K562 (cell line): ENCODE results near the gene HK1. TPM values are rescaled to one million over a fixed set of nuclear protein-coding genes. Genes with fewer than 3 reads are reported as not detected.

ENCODE experiments used
- ATAC-seq: fragments of 200-7000 bp; cut with Tn5 transposase; 3 replicates; pipeline ENCODE4 v1.9.1; 2020; ENCODE audit warnings: moderate library complexity
- BruUV-seq: library from RNA; stranded (reverse); fragments of 400-500 nt; replicated peaks from 2 replicates; lab custom pipeline; 2021; lab: Mats Ljungman, UMichigan
- CTCF ChIA-PET: fragments of 300-600 bp; formaldehyde crosslinking; extraction: SDS; loops from one replicate; lab custom pipeline; 2021; ENCODE audit warnings: low intra/inter-chr PET ratio; lab: Yijun Ruan, JAX
- POLR2A ChIA-PET: fragments of 300-600, 350-650 bp; sonication (Branson Sonifier 250); formaldehyde crosslinking; extraction: SDS; loops from one replicate; lab custom pipeline; 2021; ENCODE audit warnings: antibody characterized with exemption, inconsistent platforms; lab: Yijun Ruan, JAX
- DNase-seq, 4 experiments: peaks; one replicate each; pipeline versions ENCODE4 v3.0.0 to v3.0.0-alpha.2; 2011 to 2018; ENCODE audit warnings: low spot score in 3 of 4, mixed read lengths in 3 of 4; ENCODE audit errors: extremely low read depth in 1 of 4
- FAIRE-seq: peaks from 2 replicates; lab custom pipeline; 2011; peaks lifted over from hg19 to GRCh38; lab: Jason Lieb, UNC
- H2AFZ ChIP-seq: 2 replicates; pipeline ENCODE4 v1.6.0; 2011; ENCODE audit warnings: low read depth, low read length, control low read depth, inconsistent platforms
- H3K27ac ChIP-seq: fragments of 200-600 bp; 3 replicates; pipeline ENCODE4 v1.8.0; 2011; ENCODE audit warnings: low read depth, mild to moderate bottlenecking, control low read depth, inconsistent platforms, low read length, moderate library complexity, mixed read lengths; ENCODE audit errors: extremely low read depth
- H3K27me3 ChIP-seq, 2 experiments: fragments of 300-600 bp in 1 of 2; 2 replicates in 1 of 2; 3 replicates in 1 of 2; pipeline versions ENCODE4 v1.6.0 to v1.8.0; 2011; ENCODE audit warnings: inconsistent platforms in 2 of 2, low read length in 2 of 2, mild to moderate bottlenecking in 1 of 2, mixed read lengths in 1 of 2, moderate library complexity in 1 of 2; ENCODE audit not compliant: control insufficient read depth in 2 of 2, insufficient read depth in 2 of 2
- H3K36me3 ChIP-seq: fragments of 300-600 bp; 3 replicates; pipeline ENCODE4 v1.8.0; 2011; ENCODE audit warnings: mild to moderate bottlenecking, low read length, inconsistent platforms; ENCODE audit not compliant: control insufficient read depth, insufficient read depth
- H3K4me1 ChIP-seq, 2 experiments: fragments of 200-600 bp in 1 of 2; replicated peaks in 1 of 2; 2 replicates in 1 of 2; 3 replicates in 1 of 2; pipeline versions ENCODE4 v1.5.1 to v1.8.0; 2011; ENCODE audit warnings: inconsistent platforms in 2 of 2, low read length in 2 of 2, mild to moderate bottlenecking in 1 of 2, mixed read lengths in 1 of 2, moderate library complexity in 1 of 2; ENCODE audit not compliant: control insufficient read depth in 2 of 2, insufficient read depth in 2 of 2
- H3K4me2 ChIP-seq: 2 replicates; pipeline ENCODE4 v1.6.1; 2011; ENCODE audit warnings: low read length, control low read depth, inconsistent platforms, mixed read lengths; ENCODE audit not compliant: insufficient read depth
- H3K4me3 ChIP-seq: fragments of 200-600 bp; sonication (generic), shearing (Covaris generic); 2 replicates; pipeline ENCODE4 v1.5.1; 2016; ENCODE audit warnings: control low read depth, inconsistent platforms
- H3K79me2 ChIP-seq: fragments of 200-600 bp; 3 replicates; pipeline ENCODE4 v1.8.0; 2011; ENCODE audit warnings: low read length, inconsistent platforms; ENCODE audit not compliant: control insufficient read depth, insufficient read depth
- H3K9ac ChIP-seq, 2 experiments: 2 replicates each; pipeline versions ENCODE4 v1.6.0 to v1.6.1; 2011; ENCODE audit warnings: low read depth in 2 of 2, low read length in 2 of 2, control low read depth in 1 of 2, inconsistent platforms in 1 of 2, mild to moderate bottlenecking in 1 of 2, mixed read lengths in 1 of 2; ENCODE audit not compliant: insufficient read depth in 1 of 2
- H3K9me1 ChIP-seq: one replicate; pipeline ENCODE4 v1.6.0; 2011; ENCODE audit warnings: inconsistent platforms, mild to moderate bottlenecking, low read length, moderate library complexity; ENCODE audit not compliant: control insufficient read depth, insufficient read depth
- H3K9me3 ChIP-seq: replicated peaks from 2 replicates; pipeline ENCODE4 v1.5.1; 2011; ENCODE audit warnings: low read depth, low read length, inconsistent platforms; ENCODE audit not compliant: control insufficient read depth, insufficient read depth
- H4K20me1 ChIP-seq: replicated peaks from 2 replicates; pipeline ENCODE4 v1.6.1; 2011; ENCODE audit warnings: low read length, inconsistent platforms, mixed read lengths; ENCODE audit not compliant: control insufficient read depth, insufficient read depth
- CCNT2 ChIP-seq: IDR thresholded peaks from 2 replicates; pipeline ENCODE4 v1.6.1; 2011; ENCODE audit warnings: borderline replicate concordance, low read depth, mild to moderate bottlenecking, moderate library complexity, mixed read lengths, low read length; ENCODE audit not compliant: insufficient read length; ENCODE audit errors: extremely low read depth
- CREBBP ChIP-seq: IDR thresholded peaks from one replicate; pipeline ENCODE4 v1.6.1; 2012; ENCODE audit warnings: low read depth, mild to moderate bottlenecking, control low read depth, inconsistent platforms, low read length
- ELF4 ChIP-seq: fragments of 450-650 bp; formaldehyde crosslinking; IDR thresholded peaks from 2 replicates; pipeline ENCODE4 v1.4.0; 2022; ENCODE audit warnings: missing genetic modification characterization
- SIRT6 ChIP-seq: IDR thresholded peaks from one replicate; pipeline ENCODE4 v1.6.1; 2012; ENCODE audit warnings: low read depth, mild to moderate bottlenecking, control low read depth, inconsistent platforms, low read length, moderate library complexity
- WGBS: fragments of 100-300 bp; shearing (Covaris generic); methylation state at CpG from one replicate; pipeline ENCODE4 v1.1.6; 2016; ENCODE audit warnings: low coverage, mixed read lengths; ENCODE audit not compliant: insufficient coverage; ENCODE audit errors: missing lambda C conversion rate; 5-methylcytosine and 5-hydroxymethylcytosine counted together
- in situ Hi-C: fragments of 300-500 bp; cut with MboI; formaldehyde crosslinking; loops from 4 replicates; pipeline ENCODE4 v1.15.0; 2018; ENCODE audit warnings: inconsistent platforms, mixed read lengths
- intact Hi-C: fragments of 100-400 bp; cut with micrococcal nuclease; formaldehyde crosslinking; loops from 2 replicates; pipeline ENCODE4 v1.14.2; 2022
- polyA plus RNA-seq, 8 experiments: library from polyadenylated mRNA; depleted of rRNA in 4 of 8; stranded (reverse) in 5 of 8; unstranded in 3 of 8; fragments of >200 nt; fragmentation: Nextera tagmentation in 2 of 8; fragmentation: Illumina TruSeq in 1 of 8; extraction: Ambion mirVana in 2 of 8; extraction: Trizol in 1 of 8; gene quantifications; 2 replicates each; pipeline versions ENCODE4 v1.2.1 to v1.2.3, GENCODE V29; 2011 to 2014; ENCODE audit warnings: inconsistent platforms in 1 of 8, missing spikeins in 1 of 8
- total RNA-seq, 7 experiments: library from RNA; depleted of rRNA in 6 of 7; stranded (reverse); fragments of >200 nt in 6 of 7; fragmentation: Illumina TruSeq in 2 of 7; extraction: Trizol in 2 of 7; gene quantifications; 2 replicates each; pipeline versions ENCODE4 v1.2.1 to v1.2.3, GENCODE V29; 2011 to 2021; ENCODE audit warnings: low replicate concordance in 1 of 7

The HK1 gene
- total and polyA plus RNA-seq, 9 of the 15 experiments (the other 6 are each of a cell fraction or from before 2014, with no cell fraction given), result 29.2 to 444 (median 193) TPM

DNA sequence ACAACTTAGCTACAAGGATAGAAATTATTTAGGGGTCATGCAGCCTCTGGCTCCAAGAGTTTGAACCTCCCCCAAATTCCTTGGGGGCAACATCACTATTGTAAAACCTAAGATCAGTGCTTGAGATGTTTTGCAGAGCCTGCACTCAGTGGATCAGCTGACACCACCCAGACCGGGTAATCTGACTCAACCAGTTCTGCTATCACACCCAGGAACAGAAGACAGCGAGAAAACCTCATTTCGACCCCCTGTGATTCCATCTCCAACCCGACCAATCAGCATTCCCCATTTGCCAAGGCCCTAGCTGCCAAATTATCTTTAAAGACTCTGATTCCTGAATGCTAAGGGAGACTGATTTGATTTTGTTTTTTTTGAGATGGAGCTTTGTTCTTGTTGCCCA is 133.2 kb downstream of the HK1 start (continued):
- TF ChIP-seq CREBBP (no peak), ELF4 (no peak), CCNT2 (no peak)

GRCh38 chr10:69412232-69412790 is 134.0 kb downstream of the HK1 start:
- H3K36me3 ChIP-seq, result no peaks in the 10 kb centered on the region
- H3K9ac ChIP-seq, result no peak overlapping the region
- no peak overlapping the region for H3K4me2 ChIP-seq
- BruUV-seq, result no TSS peak
- DNase-seq, result no peak
- 25% methylated on average over 3 of the region's 3 CpGs for WGBS
- no peak for TF ChIP-seq SIRT6
- no peaks in the 10 kb centered on the region; the same call in 1 of the 2 replicates for H4K20me1 ChIP-seq
- H2AFZ ChIP-seq, result no peak overlapping the region
- no peaks in the 10 kb centered on the region for H3K9me1 ChIP-seq
- H3K9me3 ChIP-seq, result no peaks in the 10 kb centered on the region
- POLR2A ChIA-PET, result interaction anchor here (0.7 to 1.4 kb wide), 2 partner anchors 14 to 830 kb away, joined by 3 read pairs; no protein-coding TSS in a partner anchor
- in situ Hi-C loops (loop anchor here (5.0 kb wide), 1 partner anchor 395 kb away; no protein-coding TSS in a partner anchor), intact Hi-C loops (loop anchor here (5.0 kb wide), 3 partner anchors 320 to 425 kb away; partner anchors contain the start of gene KIFBP)
- no peak overlapping the region for H3K4me3 ChIP-seq
- no peak overlapping the region for H3K27ac ChIP-seq
- peak; percentile 51 for FAIRE-seq
- peaks cover 24 to 28% of the 10 kb centered on the region in 2 experiments for H3K4me1 ChIP-seq
- H3K27me3 ChIP-seq, result peaks cover 20 to 37% of the 10 kb centered on the region in 2 experiments; a peak in 4 of 5 replicates
- CTCF ChIA-PET, result interaction anchor here (1.0 to 2.5 kb wide), 3 partner anchors 175 to 407 kb away, joined by 3 to 10 read pairs (median 4); no protein-coding TSS in a partner anchor
- H3K79me2 ChIP-seq, result no peaks in the 10 kb centered on the region
- ATAC-seq, result no peak
